Brain microvascular endothelial cell (primary cell): ENCODE measurements around the gene ARID5B.
A peak's percentile ranks its signal among the peaks of the same experiment; 100 is the strongest.

ENCODE experiments used
- DNase-seq: peaks from one replicate; pipeline ENCODE4 v3.0.0-alpha.2; 2020
- H3K27ac ChIP-seq: fragments of 250-450 bp; sonication (Bioruptor Pico); 2 replicates; pipeline ENCODE4 v1.5.1; 2020; ENCODE audit warnings: mild to moderate bottlenecking, moderate library complexity
- H3K27me3 ChIP-seq: fragments of 250-450 bp; sonication (Bioruptor Pico); replicated peaks from 2 replicates; pipeline ENCODE4 v1.5.1; 2020; ENCODE audit warnings: mild to moderate bottlenecking
- H3K36me3 ChIP-seq: fragments of 250-450 bp; sonication (Bioruptor Pico); replicated peaks from 2 replicates; pipeline ENCODE4 v1.5.1; 2020; ENCODE audit warnings: mild to moderate bottlenecking
- H3K4me3 ChIP-seq: 2 replicates; pipeline ENCODE4 v1.5.1; 2011; ENCODE audit warnings: low read depth, mild to moderate bottlenecking, control low read depth, low read length, moderate library complexity
- in situ Hi-C: cut with HindIII; loops from 2 replicates; pipeline ENCODE4 v1.10.0; 2017; ENCODE audit warnings: low sequenced_read_pairs, low pct_ligation_motif_present
- TF ChIP-seq, protein P1 (sequence below): IDR thresholded peaks from 2 replicates; pipeline ENCODE4 v1.5.1; 2011; ENCODE audit warnings: low read depth, mild to moderate bottlenecking, moderate library complexity, low read length, control low read depth, inconsistent platforms; ENCODE audit errors: missing control alignments

Gene ARID5B

DNA sequence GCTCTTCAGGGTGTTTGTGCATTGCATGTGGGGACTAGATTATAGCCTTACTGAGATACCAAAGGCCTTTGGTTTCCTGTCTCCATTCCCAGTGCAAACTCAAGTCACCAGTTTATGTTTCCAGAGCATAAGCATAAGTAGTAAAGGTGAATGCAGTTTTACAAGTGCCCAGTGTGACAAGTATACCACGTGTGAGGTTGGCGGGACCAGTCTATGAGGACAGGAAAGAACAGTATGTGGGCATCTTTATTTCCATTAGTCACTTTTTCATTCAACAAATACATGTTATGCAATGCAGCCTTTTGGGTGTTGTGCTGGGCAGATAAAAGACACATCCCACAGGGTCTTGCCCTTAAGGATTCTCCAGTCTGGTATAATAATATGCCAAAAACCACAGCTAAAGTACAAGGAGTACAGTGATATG lies 146.5 kb downstream of the ARID5B start:
- TF ChIP-seq, protein P1, sequence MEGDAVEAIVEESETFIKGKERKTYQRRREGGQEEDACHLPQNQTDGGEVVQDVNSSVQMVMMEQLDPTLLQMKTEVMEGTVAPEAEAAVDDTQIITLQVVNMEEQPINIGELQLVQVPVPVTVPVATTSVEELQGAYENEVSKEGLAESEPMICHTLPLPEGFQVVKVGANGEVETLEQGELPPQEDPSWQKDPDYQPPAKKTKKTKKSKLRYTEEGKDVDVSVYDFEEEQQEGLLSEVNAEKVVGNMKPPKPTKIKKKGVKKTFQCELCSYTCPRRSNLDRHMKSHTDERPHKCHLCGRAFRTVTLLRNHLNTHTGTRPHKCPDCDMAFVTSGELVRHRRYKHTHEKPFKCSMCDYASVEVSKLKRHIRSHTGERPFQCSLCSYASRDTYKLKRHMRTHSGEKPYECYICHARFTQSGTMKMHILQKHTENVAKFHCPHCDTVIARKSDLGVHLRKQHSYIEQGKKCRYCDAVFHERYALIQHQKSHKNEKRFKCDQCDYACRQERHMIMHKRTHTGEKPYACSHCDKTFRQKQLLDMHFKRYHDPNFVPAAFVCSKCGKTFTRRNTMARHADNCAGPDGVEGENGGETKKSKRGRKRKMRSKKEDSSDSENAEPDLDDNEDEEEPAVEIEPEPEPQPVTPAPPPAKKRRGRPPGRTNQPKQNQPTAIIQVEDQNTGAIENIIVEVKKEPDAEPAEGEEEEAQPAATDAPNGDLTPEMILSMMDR, result no peak
- H3K36me3 ChIP-seq, result peaks cover 13% of the 10 kb centered on the region
- in situ Hi-C loops, result no loop called here
- H3K27ac ChIP-seq, result peak overlapping the region; percentile 92
- DNase-seq, result no peak
- no peaks in the 10 kb centered on the region for H3K27me3 ChIP-seq
- H3K4me3 ChIP-seq, result no peak overlapping the region

GRCh38 chr10:62048470-62048869 lies 147.0 kb downstream of the ARID5B start:
- Histone ChIP-seq H3K4me3 (no peak overlapping the region), H3K27ac (peak overlapping the region; percentile 92), H3K36me3 (peaks cover 18% of the 10 kb centered on the region), H3K27me3 (no peaks in the 10 kb centered on the region)
- in situ Hi-C loops, result no loop called here
- DNase-seq, result no peak
- TF ChIP-seq, protein P1, result no peak

- in situ Hi-C loops, result no loop called here
Measured at GRCh38 chr10:62048919-62049623, 147.6 kb downstream of the ARID5B start.

GRCh38 chr10:62049624-62050345 lies 148.3 kb downstream of the ARID5B start:
- TF ChIP-seq, protein P1, result no peak
- H3K27ac ChIP-seq, result peak overlapping the region; percentile 92
- H3K27me3 ChIP-seq, result no peaks in the 10 kb centered on the region
- no peak for DNase-seq
- in situ Hi-C loops, result no loop called here
- H3K4me3 ChIP-seq, result peak overlapping the region; percentile 61
- H3K36me3 ChIP-seq, result peaks cover 22% of the 10 kb centered on the region

More at GRCh38 chr10:62048919-62049623, 147.6 kb downstream of the ARID5B start:
- Histone ChIP-seq H3K27me3 (no peaks in the 10 kb centered on the region), H3K4me3 (peak overlapping the region; percentile 61), H3K36me3 (peaks cover 22% of the 10 kb centered on the region), H3K27ac (peak overlapping the region; percentile 92)
- TF ChIP-seq, protein P1, result no peak
- peak; percentile 98 for DNase-seq

GRCh38 chr10:62050346-62050892 lies 148.9 kb downstream of the ARID5B start:
- in situ Hi-C loops, result no loop called here

More at GRCh38 chr10:62050346-62050892, 148.9 kb downstream of the ARID5B start:
- TF ChIP-seq, protein P1, result no peak
- DNase-seq, result no peak
- Histone ChIP-seq H3K27ac (peak overlapping the region; percentile 92), H3K4me3 (peak overlapping the region; percentile 61), H3K36me3 (peaks cover 24% of the 10 kb centered on the region), H3K27me3 (no peaks in the 10 kb centered on the region)
